WTC11 (cell line): ENCODE measurements around the gene BMP3. TPM values are rescaled to one million over a fixed set of nuclear protein-coding genes. Genes with fewer than 3 reads are reported as not detected.

ENCODE experiments used
- ATAC-seq: fragments of 200-7000 bp; cut with Tn5 transposase; 2 replicates; pipeline ENCODE4 v1.10.0; 2021; ENCODE audit warnings: mild to moderate bottlenecking, moderate library complexity
- CTCF ChIA-PET: fragments of 300-600 bp; sonication (Branson Sonifier 250); formaldehyde crosslinking; loops from one replicate; lab custom pipeline; 2021; ENCODE audit warnings: antibody characterized with exemption; lab: Charles Lee
- POLR2A ChIA-PET: fragments of 350-600 bp; sonication (Branson Sonifier 250); formaldehyde crosslinking; loops from one replicate; lab custom pipeline; 2021; ENCODE audit warnings: antibody characterized with exemption; lab: Charles Lee
- DNase-seq: peaks from one replicate; pipeline ENCODE4 v3.0.0; 2021; ENCODE audit warnings: low spot score
- H3K27ac Mint-ChIP-seq: 2 replicates; pipeline ENCODE4 v1.8.0; 2021; ENCODE audit warnings: mixed read lengths
- H3K27me3 Mint-ChIP-seq: 2 replicates; pipeline ENCODE4 v1.8.0; 2021; ENCODE audit warnings: low read depth, mild to moderate bottlenecking, moderate library complexity, mixed read lengths
- H3K36me3 Mint-ChIP-seq: 2 replicates; pipeline ENCODE4 v1.8.0; 2021; ENCODE audit warnings: mixed read lengths
- H3K4me1 Mint-ChIP-seq: 2 replicates; pipeline ENCODE4 v1.8.0; 2022; ENCODE audit warnings: mixed read lengths
- H3K4me3 Mint-ChIP-seq: 2 replicates; pipeline ENCODE4 v1.8.0; 2021; ENCODE audit warnings: mild to moderate bottlenecking, moderate library complexity, mixed read lengths
- H3K9me3 Mint-ChIP-seq: 2 replicates; pipeline ENCODE4 v1.8.0; 2021; ENCODE audit warnings: mixed read lengths
- CREM ChIP-seq: sonication (generic); formaldehyde crosslinking; IDR thresholded peaks from 2 replicates; pipeline ENCODE4 v1.8.1; 2022; ENCODE audit warnings: mild to moderate bottlenecking, missing genetic modification reagents, moderate library complexity
- EMX1 ChIP-seq: fragments of 250-450 bp; sonication (Bioruptor Pico); IDR thresholded peaks from 2 replicates; pipeline ENCODE4 v1.8.0; 2021; ENCODE audit warnings: mild to moderate bottlenecking
- GABPB1 ChIP-seq: sonication (generic); formaldehyde crosslinking; IDR thresholded peaks from 2 replicates; pipeline ENCODE4 v1.8.1; 2023; ENCODE audit warnings: mild to moderate bottlenecking, missing genetic modification reagents
- GTF2I ChIP-seq: fragments of 250-450 bp; sonication (Bioruptor Pico); conservative IDR thresholded peaks from 2 replicates; pipeline ENCODE4 v1.4.0; 2021; ENCODE audit warnings: mild to moderate bottlenecking
- HMGXB4 ChIP-seq: sonication (generic); formaldehyde crosslinking; IDR thresholded peaks from 2 replicates; pipeline ENCODE4 v1.8.1; 2023; ENCODE audit warnings: mild to moderate bottlenecking, moderate library complexity, missing genetic modification reagents
- JAZF1 ChIP-seq: fragments of 250-450 bp; sonication (Bioruptor Pico); IDR thresholded peaks from 2 replicates; pipeline ENCODE4 v1.9.0; 2021; ENCODE audit warnings: moderate library complexity, mild to moderate bottlenecking, inconsistent platforms
- KAT7 ChIP-seq: sonication (generic); formaldehyde crosslinking; IDR thresholded peaks from 2 replicates; pipeline ENCODE4 v1.8.1; 2023; ENCODE audit warnings: missing genetic modification reagents, mild to moderate bottlenecking, borderline replicate concordance
- MYBL2 ChIP-seq: sonication (generic); formaldehyde crosslinking; IDR thresholded peaks from 2 replicates; pipeline ENCODE4 v1.8.1; 2023; ENCODE audit warnings: mild to moderate bottlenecking, moderate library complexity, missing genetic modification reagents
- NFYB ChIP-seq: sonication (generic); formaldehyde crosslinking; conservative IDR thresholded peaks from 2 replicates; pipeline ENCODE4 v1.8.0; 2022; ENCODE audit warnings: low read depth, missing genetic modification reagents
- NR3C1 ChIP-seq: sonication (generic); formaldehyde crosslinking; conservative IDR thresholded peaks from 2 replicates; pipeline ENCODE4 v1.8.1; 2023; ENCODE audit warnings: low read depth, mild to moderate bottlenecking, missing genetic modification reagents
- PREB ChIP-seq: sonication (generic); formaldehyde crosslinking; IDR thresholded peaks from 2 replicates; pipeline ENCODE4 v1.8.1; 2022; ENCODE audit warnings: mild to moderate bottlenecking, missing genetic modification reagents, moderate library complexity, borderline replicate concordance
- RELA ChIP-seq: sonication (generic); formaldehyde crosslinking; IDR thresholded peaks from 2 replicates; pipeline ENCODE4 v1.8.1; 2022; ENCODE audit warnings: missing genetic modification reagents, mild to moderate bottlenecking, borderline replicate concordance
- SMAD3 ChIP-seq: sonication (generic); formaldehyde crosslinking; IDR thresholded peaks from 2 replicates; pipeline ENCODE4 v1.8.0; 2022; ENCODE audit warnings: missing genetic modification reagents, mild to moderate bottlenecking, borderline replicate concordance
- SOX15 ChIP-seq: fragments of 250-450 bp; sonication (Bioruptor Pico); IDR thresholded peaks from 2 replicates; pipeline ENCODE4 v1.9.0; 2021; ENCODE audit warnings: mild to moderate bottlenecking
- USF2 ChIP-seq: sonication (generic); formaldehyde crosslinking; IDR thresholded peaks from 2 replicates; pipeline ENCODE4 v1.8.1; 2023; ENCODE audit warnings: mild to moderate bottlenecking, missing genetic modification reagents, moderate library complexity
- ZMAT4 ChIP-seq: fragments of 250-450 bp; sonication (Bioruptor Pico); IDR thresholded peaks from 2 replicates; pipeline ENCODE4 v1.9.0; 2021; ENCODE audit warnings: mild to moderate bottlenecking
- ZNF138 ChIP-seq: sonication (generic); formaldehyde crosslinking; conservative IDR thresholded peaks from 2 replicates; pipeline ENCODE4 v1.8.1; 2022; ENCODE audit warnings: mild to moderate bottlenecking, moderate library complexity, missing genetic modification reagents
- ZNF219 ChIP-seq: sonication (generic); formaldehyde crosslinking; IDR thresholded peaks from 2 replicates; pipeline ENCODE4 v1.8.0; 2023; ENCODE audit warnings: missing genetic modification reagents, mild to moderate bottlenecking, borderline replicate concordance
- ZNF281 ChIP-seq: sonication (generic); formaldehyde crosslinking; IDR thresholded peaks from 2 replicates; pipeline ENCODE4 v1.8.0; 2023; ENCODE audit warnings: mild to moderate bottlenecking, missing genetic modification reagents
- ZNF671 ChIP-seq: fragments of 250-450 bp; sonication (Bioruptor Pico); IDR thresholded peaks from 2 replicates; pipeline ENCODE4 v1.8.0; 2021; ENCODE audit warnings: mild to moderate bottlenecking
- total RNA-seq: library from RNA; stranded (reverse); gene quantifications from 3 replicates; pipeline ENCODE4 v1.2.3, GENCODE V29; 2021

The BMP3 gene
- total RNA-seq, 1 experiment from 2014 or later, result 0.55 TPM

GRCh38 chr4:81085979-81086378 lies 55.5 kb downstream of the BMP3 start:
- no peak for DNase-seq
- TF ChIP-seq ZNF281 (CRISPR knock-in tag), result no peak
- no peak for TF ChIP-seq GTF2I (CRISPR knock-in tag)
- no peak for TF ChIP-seq GABPB1 (CRISPR knock-in tag)
- no peak for TF ChIP-seq SOX15 (CRISPR knock-in tag)
- no peak for TF ChIP-seq PREB (CRISPR knock-in tag)
- no peak for TF ChIP-seq JAZF1 (CRISPR knock-in tag)
- no peak for TF ChIP-seq HMGXB4
- TF ChIP-seq ZMAT4, result no peak
- TF ChIP-seq USF2 (CRISPR knock-in tag), result no peak
- no peak for TF ChIP-seq NFYB
- no peak for TF ChIP-seq CREM (CRISPR knock-in tag)
- TF ChIP-seq, all 79 proteins: peak for 0
- ATAC-seq, result no peak
- POLR2A ChIA-PET, result no interaction called here
- no peak overlapping the region for H3K27ac Mint-ChIP-seq
- no peaks in the 10 kb centered on the region for H3K27me3 Mint-ChIP-seq
- no peak overlapping the region for H3K4me3 Mint-ChIP-seq
- peaks cover 13% of the 10 kb centered on the region for H3K36me3 Mint-ChIP-seq
- H3K9me3 Mint-ChIP-seq, result peaks cover 19% of the 10 kb centered on the region
- CTCF ChIA-PET, result no interaction called here
- no peaks in the 10 kb centered on the region for H3K4me1 Mint-ChIP-seq

- Mint-ChIP-seq H3K9me3 (no peaks in the 10 kb centered on the region), H3K27ac (no peak overlapping the region), H3K4me1 (no peaks in the 10 kb centered on the region), H3K27me3 (no peaks in the 10 kb centered on the region), H3K36me3 (no peaks in the 10 kb centered on the region), H3K4me3 (no peak overlapping the region)
- DNase-seq (no peak), ATAC-seq (no peak)
- ChIA-PET CTCF (no interaction called here), POLR2A (no interaction called here)
- TF ChIP-seq SMAD3 (CRISPR knock-in tag) (no peak), EMX1 (CRISPR knock-in tag) (no peak), ZNF671 (CRISPR knock-in tag) (no peak), ZNF138 (CRISPR knock-in tag) (no peak), RELA (CRISPR knock-in tag) (no peak), ZNF219 (no peak), MYBL2 (CRISPR knock-in tag) (no peak), NR3C1 (CRISPR knock-in tag) (no peak), KAT7 (CRISPR knock-in tag) (no peak)
These were observed 63.4 kb downstream of the BMP3 start for GRCh38 chr4:81093720-81094401.
